B cell (primary cell): ENCODE results near the gene REELD1. TPM values are rescaled to one million over a fixed set of nuclear protein-coding genes. Genes with fewer than 3 reads are reported as not detected.

Source experiments
- ATAC-seq: fragments of 200-7000 bp; cut with Tn5 transposase; one replicate; pipeline ENCODE4 v1.10.0; 2021; ENCODE audit warnings: low read depth, mild to moderate bottlenecking, moderate number of reproducible peaks, moderate library complexity
- CTCF ChIA-PET: fragments of 350-600 bp; sonication (Branson Sonifier 250); formaldehyde crosslinking; loops from one replicate; lab custom pipeline; 2021; ENCODE audit warnings: antibody characterized with exemption, inconsistent platforms; lab: Charles Lee
- POLR2A ChIA-PET: fragments of 350-600 bp; sonication (Branson Sonifier 250); formaldehyde crosslinking; loops from one replicate; lab custom pipeline; 2021; ENCODE audit warnings: antibody characterized with exemption; lab: Charles Lee
- DNase-seq: peaks from one replicate; pipeline ENCODE4 v3.0.0; 2013
- H2AFZ ChIP-seq: 2 replicates; pipeline ENCODE4 v1.6.1; 2012; ENCODE audit warnings: mild to moderate bottlenecking, low read depth, low read length; ENCODE audit not compliant: insufficient read depth, poor library complexity, severe bottlenecking
- H3K27ac ChIP-seq, 2 donors: 1 replicate in 1 of 2; 2 replicates in 1 of 2; pipeline ENCODE4 v1.5.1; 2012 to 2013; ENCODE audit warnings: low read length in 2 of 2, mild to moderate bottlenecking in 2 of 2, moderate library complexity in 1 of 2
- H3K27me3 ChIP-seq, 4 experiments: fragments of 200-600 bp in 1 of 4; sonication (generic) in 1 of 4; replicated peaks in 1 of 4; 1 replicate in 2 of 4; 2 replicates in 2 of 4; pipeline versions ENCODE4 v1.6.1 to v1.7.0; 2013 to 2016; ENCODE audit warnings: low read length in 3 of 4, mild to moderate bottlenecking in 2 of 4, mixed read lengths in 1 of 4, moderate library complexity in 1 of 4; ENCODE audit not compliant: insufficient read depth in 4 of 4, control insufficient read depth in 3 of 4; ENCODE audit errors: control extremely low read depth in 1 of 4
- H3K36me3 ChIP-seq, 2 experiments: replicated peaks in 1 of 2; 1 replicate in 1 of 2; 2 replicates in 1 of 2; pipeline versions ENCODE4 v1.6.1 to v1.7.1; 2013; ENCODE audit warnings: low read length in 1 of 2; ENCODE audit not compliant: insufficient read depth in 2 of 2, control insufficient read depth in 1 of 2; ENCODE audit errors: control extremely low read depth in 1 of 2, extremely low read depth in 1 of 2
- H3K4me1 ChIP-seq, 2 donors: fragments of 200-600 bp in 1 of 2; sonication (generic) in 1 of 2; 1 replicate in 1 of 2; 2 replicates in 1 of 2; pipeline versions ENCODE4 v1.5.1 to v1.6.1; 2013 to 2017; ENCODE audit warnings: low read length in 2 of 2; ENCODE audit not compliant: control insufficient read depth in 2 of 2, insufficient read depth in 2 of 2
- H3K4me2 ChIP-seq: replicated peaks from 2 replicates; pipeline ENCODE3; 2012; ENCODE audit warnings: mild to moderate bottlenecking, low read depth, low read length; ENCODE audit not compliant: poor library complexity, severe bottlenecking
- H3K4me3 ChIP-seq, 5 experiments: fragments of 200-600 bp in 1 of 5; sonication (generic) in 1 of 5; 1 replicate in 3 of 5; 2 replicates in 2 of 5; pipeline versions ENCODE4 v1.5.1 to v1.7.0; 2011 to 2016; ENCODE audit warnings: low read length in 4 of 5, mild to moderate bottlenecking in 4 of 5, low read depth in 2 of 5, control low read depth in 1 of 5, moderate library complexity in 1 of 5; ENCODE audit not compliant: insufficient read depth in 1 of 5; ENCODE audit errors: control extremely low read depth in 1 of 5, extremely low read depth in 1 of 5
- H3K79me2 ChIP-seq: fragments of 200-600 bp; sonication (generic); one replicate; pipeline ENCODE4 v1.6.0; 2016; ENCODE audit warnings: low read length; ENCODE audit not compliant: control insufficient read depth, insufficient read depth
- H3K9ac ChIP-seq: fragments of 200-600 bp; sonication (generic); 2 replicates; pipeline ENCODE4 v1.6.1; 2017; ENCODE audit warnings: mild to moderate bottlenecking, low read length, moderate library complexity
- H3K9me3 ChIP-seq, 3 donors: one replicate each; pipeline versions ENCODE4 v1.6.1 to v1.7.1; 2013; ENCODE audit warnings: low read length in 2 of 3; ENCODE audit not compliant: control insufficient read depth in 2 of 3, insufficient read depth in 1 of 3; ENCODE audit errors: control extremely low read depth in 1 of 3
- H4K20me1 ChIP-seq: 2 replicates; pipeline ENCODE4 v1.6.0; 2012; ENCODE audit warnings: mild to moderate bottlenecking, low read length; ENCODE audit not compliant: insufficient read depth, control insufficient read depth, poor library complexity, severe bottlenecking
- H3K27ac Mint-ChIP-seq: one replicate; pipeline ENCODE4 v1.8.0; 2021; ENCODE audit warnings: mixed read lengths
- H3K27me3 Mint-ChIP-seq: one replicate; pipeline ENCODE4 v1.8.0; 2021; ENCODE audit warnings: mixed read lengths
- H3K4me1 Mint-ChIP-seq: one replicate; pipeline ENCODE4 v1.8.0; 2021; ENCODE audit warnings: mixed read lengths
- H3K4me3 Mint-ChIP-seq: one replicate; pipeline ENCODE4 v1.8.0; 2021; ENCODE audit warnings: mixed read lengths
- H3K9me3 Mint-ChIP-seq: one replicate; pipeline ENCODE4 v1.8.0; 2022; ENCODE audit warnings: mixed read lengths; ENCODE audit not compliant: insufficient read depth
- EZH2 ChIP-seq: IDR thresholded peaks from 2 replicates; pipeline ENCODE4 v1.6.1; 2012; ENCODE audit warnings: borderline replicate concordance, low read depth, mild to moderate bottlenecking, moderate library complexity, low read length; ENCODE audit not compliant: insufficient read depth, poor library complexity, severe bottlenecking
- WGBS: methylation state at CpG from one replicate; pipeline ENCODE4 v1.1.5; 2013; ENCODE audit warnings: missing lambda C conversion rate; ENCODE audit not compliant: insufficient coverage; 5-methylcytosine and 5-hydroxymethylcytosine counted together
- intact Hi-C: fragments of 100-400 bp; cut with micrococcal nuclease; formaldehyde crosslinking; loops from one replicate; pipeline ENCODE4 v1.10.0; 2022
- polyA plus RNA-seq: library from polyadenylated mRNA; depleted of rRNA; stranded (reverse); fragments of >200 nt; gene quantifications from 2 replicates; pipeline ENCODE4 v1.2.3, GENCODE V29; 2012
- total RNA-seq, 2 donors: library from RNA; stranded (reverse); fragments of 120-200 nt in 1 of 2; gene quantifications; 1 replicate in 1 of 2; 2 replicates in 1 of 2; pipeline versions ENCODE4 v1.2.3 to v1.2.4, GENCODE V29; 2013 to 2022
- TF ChIP-seq, protein P1 (sequence below): fragments of 200-600 bp; IDR thresholded peaks from one replicate; pipeline ENCODE4 v1.8.0; 2022; ENCODE audit warnings: antibody characterized with exemption, mild to moderate bottlenecking

Gene REELD1
- total and polyA plus RNA-seq, 2 donors (not counting 1 experiment from before 2014, with no cell fraction given) = 2.6 to 7.8 TPM

DNA sequence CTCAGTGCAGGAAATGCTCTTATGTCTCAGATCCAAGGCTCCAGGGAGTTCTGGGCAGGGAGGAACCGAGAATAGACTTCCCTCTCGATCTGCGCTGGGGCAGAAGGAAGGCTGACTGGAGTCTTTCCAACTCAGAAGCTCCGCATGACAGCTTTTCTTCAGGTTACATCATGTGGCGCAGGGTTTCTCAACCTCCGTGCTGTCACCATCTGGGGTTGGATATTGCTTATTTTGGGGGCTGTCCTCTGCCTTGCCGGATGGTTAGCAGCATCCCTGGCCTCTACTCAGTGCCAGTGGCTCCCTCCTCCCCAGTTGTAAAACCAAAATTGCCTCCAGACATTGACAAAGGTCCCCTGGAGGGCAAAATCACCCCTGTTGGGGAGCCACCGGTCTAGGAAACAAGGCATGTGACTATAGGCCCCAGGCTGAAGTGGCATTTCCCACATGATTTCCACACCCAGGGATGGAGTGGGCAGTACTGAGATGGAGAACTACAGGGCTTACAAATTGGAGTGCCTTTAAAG, 21.4 kb downstream of the REELD1 start:
- no peaks in the 10 kb centered on the region for H4K20me1 ChIP-seq
- no peak overlapping the region for H3K27ac ChIP-seq
- H3K9me3 Mint-ChIP-seq = no peaks in the 10 kb centered on the region
- H3K4me1 ChIP-seq = no peaks in the 10 kb centered on the region
- no peaks in the 10 kb centered on the region for H3K27me3 Mint-ChIP-seq
- ChIA-PET POLR2A (no interaction called here), CTCF (interaction anchor here (0.6 kb wide), 1 partner anchor 244 kb away, joined by 4 read pairs; no protein-coding TSS in a partner anchor)
- WGBS = 62% methylated on average over 6 of the region's 8 CpGs
- intact Hi-C loops = no loop called here
- no peak overlapping the region for H2AFZ ChIP-seq
- H3K27me3 ChIP-seq = peaks cover 0 to 5% (median 0%) of the 10 kb centered on the region in 4 experiments
- H3K4me3 Mint-ChIP-seq = no peak overlapping the region
- TF ChIP-seq, protein P1, sequence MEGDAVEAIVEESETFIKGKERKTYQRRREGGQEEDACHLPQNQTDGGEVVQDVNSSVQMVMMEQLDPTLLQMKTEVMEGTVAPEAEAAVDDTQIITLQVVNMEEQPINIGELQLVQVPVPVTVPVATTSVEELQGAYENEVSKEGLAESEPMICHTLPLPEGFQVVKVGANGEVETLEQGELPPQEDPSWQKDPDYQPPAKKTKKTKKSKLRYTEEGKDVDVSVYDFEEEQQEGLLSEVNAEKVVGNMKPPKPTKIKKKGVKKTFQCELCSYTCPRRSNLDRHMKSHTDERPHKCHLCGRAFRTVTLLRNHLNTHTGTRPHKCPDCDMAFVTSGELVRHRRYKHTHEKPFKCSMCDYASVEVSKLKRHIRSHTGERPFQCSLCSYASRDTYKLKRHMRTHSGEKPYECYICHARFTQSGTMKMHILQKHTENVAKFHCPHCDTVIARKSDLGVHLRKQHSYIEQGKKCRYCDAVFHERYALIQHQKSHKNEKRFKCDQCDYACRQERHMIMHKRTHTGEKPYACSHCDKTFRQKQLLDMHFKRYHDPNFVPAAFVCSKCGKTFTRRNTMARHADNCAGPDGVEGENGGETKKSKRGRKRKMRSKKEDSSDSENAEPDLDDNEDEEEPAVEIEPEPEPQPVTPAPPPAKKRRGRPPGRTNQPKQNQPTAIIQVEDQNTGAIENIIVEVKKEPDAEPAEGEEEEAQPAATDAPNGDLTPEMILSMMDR = no peak
- no peak for TF ChIP-seq EZH2
- H3K4me2 ChIP-seq = no peak overlapping the region
- no peak overlapping the region for H3K9ac ChIP-seq
- DNase-seq = no peak
- H3K27ac Mint-ChIP-seq = no peak overlapping the region
- no peaks in the 10 kb centered on the region for H3K4me1 Mint-ChIP-seq
- H3K9me3 ChIP-seq = peaks cover 0 to 3% (median 0%) of the 10 kb centered on the region in 3 donors
- no peaks in the 10 kb centered on the region for H3K36me3 ChIP-seq
- no peak overlapping the region for H3K4me3 ChIP-seq
- ATAC-seq = no peak
- H3K79me2 ChIP-seq = no peaks in the 10 kb centered on the region

DNA sequence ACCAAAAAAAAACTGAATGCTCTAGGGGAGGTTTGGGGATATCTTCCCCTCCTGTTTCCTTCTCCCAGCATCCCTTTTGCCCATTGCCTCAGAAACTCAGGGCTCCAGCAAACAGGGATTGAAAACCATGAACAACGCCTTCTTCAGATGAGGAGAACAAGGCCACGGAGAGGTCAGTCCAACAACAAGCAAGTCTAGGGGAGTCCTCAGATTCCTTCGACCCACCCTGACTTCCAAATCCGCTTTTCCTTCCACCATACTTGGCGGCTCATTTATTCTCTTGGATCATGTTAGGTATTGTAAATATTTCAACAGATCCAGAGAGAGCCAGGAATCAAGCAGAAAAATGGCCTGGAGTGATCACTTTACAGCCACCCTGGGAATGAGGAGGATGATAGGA, 21.9 kb downstream of the REELD1 start:
- no peak overlapping the region for H3K4me3 Mint-ChIP-seq
- Histone ChIP-seq H4K20me1 (no peaks in the 10 kb centered on the region), H3K36me3 (no peaks in the 10 kb centered on the region), H3K4me3 (no peak overlapping the region), H3K9me3 (peaks cover 0 to 3% (median 0%) of the 10 kb centered on the region in 3 donors), H3K9ac (no peak overlapping the region), H3K4me2 (no peak overlapping the region), H3K27me3 (peaks cover 0 to 5% (median 0%) of the 10 kb centered on the region in 4 experiments), H2AFZ (no peak overlapping the region), H3K27ac (no peak overlapping the region), H3K79me2 (no peaks in the 10 kb centered on the region), H3K4me1 (no peaks in the 10 kb centered on the region)
- intact Hi-C loops = no loop called here
- 100% methylated on average over 2 of the region's 5 CpGs for WGBS
- TF ChIP-seq, protein P1 = no peak
- no peak for TF ChIP-seq EZH2
- no peaks in the 10 kb centered on the region for H3K27me3 Mint-ChIP-seq
- peaks cover 2% of the 10 kb centered on the region for H3K4me1 Mint-ChIP-seq
- no peaks in the 10 kb centered on the region for H3K9me3 Mint-ChIP-seq
- no peak for DNase-seq
- ChIA-PET POLR2A (no interaction called here), CTCF (no interaction called here)
- no peak for ATAC-seq
- no peak overlapping the region for H3K27ac Mint-ChIP-seq
